GM19238 (cell line): ENCODE data around the gene TIPIN.

Experiments
- DNase-seq: peaks from one replicate; pipeline ENCODE4 v3.0.0; 2011; ENCODE audit warnings: low spot score; ENCODE audit not compliant: insufficient read length

TIPIN gene

GRCh38 chr15:66302489-66303278, 53.8 kb downstream of the TIPIN start:
- no peak for DNase-seq

GRCh38 chr15:66298803-66299251, 57.7 kb downstream of the TIPIN start:
- DNase-seq, result no peak

GRCh38 chr15:66296186-66296585, 60.3 kb downstream of the TIPIN start:
- DNase-seq, result no peak

DNA sequence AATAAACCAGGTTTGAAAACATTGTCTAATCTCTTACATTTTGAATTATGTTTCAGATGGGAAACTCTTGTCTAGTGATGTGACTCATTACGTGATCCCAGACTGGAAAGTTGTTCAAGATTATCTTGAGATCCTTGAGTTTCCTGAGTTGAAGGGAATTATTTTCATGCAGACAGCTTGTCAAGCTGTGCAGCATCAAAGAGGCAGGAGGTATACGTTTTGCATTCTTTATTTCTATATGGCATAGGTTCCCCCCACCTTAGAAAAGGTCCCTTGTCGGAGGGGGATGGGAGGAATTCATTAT, 61.6 kb downstream of the TIPIN start:
- no peak for DNase-seq

DNA sequence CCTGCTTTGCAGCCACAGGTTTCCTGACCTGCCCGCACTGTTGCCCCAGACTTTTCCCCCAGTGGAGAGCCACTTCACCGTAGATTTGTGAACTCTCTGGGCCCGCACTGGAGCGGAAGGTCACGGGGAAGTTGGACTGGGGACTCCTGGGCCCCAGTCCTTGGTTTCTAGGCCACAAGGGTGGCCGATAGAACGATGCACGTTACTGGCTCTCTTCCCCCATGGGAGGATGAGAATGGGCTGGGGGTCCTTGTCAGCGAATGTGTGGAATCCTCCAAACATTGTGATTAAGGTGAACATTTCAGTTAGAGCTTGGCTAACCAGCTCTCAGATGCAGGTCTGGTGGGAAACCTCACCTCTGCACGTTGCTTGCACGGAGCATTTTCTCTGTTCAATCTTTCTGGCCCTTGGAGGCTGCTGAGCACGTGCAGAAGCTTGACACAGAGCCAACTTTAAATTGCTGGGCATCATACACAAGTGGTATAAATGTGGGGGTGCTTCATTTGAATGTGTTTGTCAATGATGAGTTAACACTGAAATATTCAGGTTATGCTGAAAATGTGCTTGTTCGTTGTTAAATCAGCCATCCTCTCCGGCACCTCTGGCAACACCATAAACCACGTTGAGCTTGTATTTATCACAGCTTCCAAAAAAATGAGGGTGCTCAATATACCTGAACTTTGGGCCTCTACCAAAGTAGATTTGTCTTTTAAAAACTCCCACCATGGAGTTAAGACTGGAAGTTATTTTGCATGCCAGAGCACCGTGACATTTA, 62.1 kb downstream of the TIPIN start:
- peak; percentile 27 for DNase-seq

GRCh38 chr15:66293419-66294156, 62.9 kb downstream of the TIPIN start, which contains the start of gene DIS3L:
TSS of gene DIS3L (plus strand) at chr15:66293568. CDS start at chr15:66293597, 29 bp downstream.
- DNase-seq, result peak; percentile 70

DNA sequence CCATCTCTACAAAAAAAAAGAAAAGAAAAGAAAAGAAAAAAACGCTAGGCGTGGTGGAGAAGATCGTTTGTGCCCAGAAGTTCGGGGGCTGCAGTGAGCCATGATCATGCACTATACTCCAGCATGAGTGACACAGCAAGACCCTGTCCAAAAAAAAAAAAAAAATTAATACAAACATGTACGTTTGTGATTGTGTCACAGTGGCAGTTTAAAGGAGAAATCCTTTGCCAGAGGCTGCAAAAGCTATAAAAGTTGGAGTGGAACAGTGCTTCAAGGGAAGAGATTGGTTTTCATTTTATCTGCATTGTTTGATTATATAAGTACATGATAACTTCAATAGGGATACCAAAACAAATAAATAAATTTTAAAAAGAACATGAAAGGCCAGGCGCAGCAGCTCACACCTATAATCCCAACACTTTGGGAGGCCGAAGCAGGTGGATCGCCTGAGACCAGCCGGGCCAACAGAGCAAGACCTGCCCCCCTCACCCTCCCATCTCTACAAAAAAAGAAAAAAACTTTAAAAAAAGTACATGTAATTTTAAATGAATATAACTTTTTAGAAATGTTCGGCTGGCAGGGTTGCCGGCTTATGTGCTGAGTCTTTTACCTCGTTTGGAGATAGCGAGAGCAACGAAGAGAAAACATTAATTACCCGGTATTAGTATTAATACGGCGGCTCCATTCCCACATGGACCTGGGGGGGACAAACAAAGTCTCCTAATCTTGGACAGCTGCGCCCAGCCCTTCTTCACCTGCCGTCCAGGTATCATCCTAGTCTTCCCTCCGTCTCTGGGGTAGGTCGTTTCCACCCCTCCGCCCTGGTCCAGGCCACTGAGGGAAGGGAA, 63.7 kb downstream of the TIPIN start:
- no peak for DNase-seq

GRCh38 chr15:66291816-66292570, 64.5 kb downstream of the TIPIN start:
- no peak for DNase-seq

GRCh38 chr15:66290518-66290917, 66.0 kb downstream of the TIPIN start:
- no peak for DNase-seq

DNA sequence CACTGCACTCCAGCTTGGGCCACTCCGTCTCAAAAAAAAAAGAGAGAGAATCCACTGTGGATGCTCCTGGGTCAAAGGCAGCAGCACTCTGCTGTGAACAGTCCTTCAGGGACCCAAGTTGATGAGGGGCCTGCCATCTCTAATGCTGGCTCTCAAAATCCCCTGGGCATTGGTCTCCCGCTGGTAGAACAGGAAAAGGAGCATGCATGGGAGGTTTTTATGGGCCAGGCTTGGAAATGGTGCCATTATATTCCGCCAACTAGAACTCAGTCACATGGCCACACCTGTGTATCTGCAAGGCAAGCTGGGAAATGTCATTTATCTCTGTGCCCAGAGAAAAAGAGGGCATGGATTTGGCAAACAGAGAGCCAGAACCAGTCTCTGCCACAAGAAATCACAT, 66.5 kb downstream of the TIPIN start:
- no peak for DNase-seq

GRCh38 chr15:66288551-66289185, 67.8 kb downstream of the TIPIN start:
- no peak for DNase-seq

- DNase-seq, result no peak
Observed at GRCh38 chr15:66288093-66288492, 68.4 kb downstream of the TIPIN start.

GRCh38 chr15:66287461-66288057, 68.9 kb downstream of the TIPIN start:
- DNase-seq, result no peak
